Raji (cell line): Measurements from ENCODE around the gene APBB1IP.

Experiments used
- POLR2A ChIP-seq: IDR thresholded peaks from 2 replicates; pipeline ENCODE4 v1.6.1; 2011; ENCODE audit warnings: low read depth, low read length, control low read depth; ENCODE audit not compliant: insufficient read depth

APBB1IP gene

DNA sequence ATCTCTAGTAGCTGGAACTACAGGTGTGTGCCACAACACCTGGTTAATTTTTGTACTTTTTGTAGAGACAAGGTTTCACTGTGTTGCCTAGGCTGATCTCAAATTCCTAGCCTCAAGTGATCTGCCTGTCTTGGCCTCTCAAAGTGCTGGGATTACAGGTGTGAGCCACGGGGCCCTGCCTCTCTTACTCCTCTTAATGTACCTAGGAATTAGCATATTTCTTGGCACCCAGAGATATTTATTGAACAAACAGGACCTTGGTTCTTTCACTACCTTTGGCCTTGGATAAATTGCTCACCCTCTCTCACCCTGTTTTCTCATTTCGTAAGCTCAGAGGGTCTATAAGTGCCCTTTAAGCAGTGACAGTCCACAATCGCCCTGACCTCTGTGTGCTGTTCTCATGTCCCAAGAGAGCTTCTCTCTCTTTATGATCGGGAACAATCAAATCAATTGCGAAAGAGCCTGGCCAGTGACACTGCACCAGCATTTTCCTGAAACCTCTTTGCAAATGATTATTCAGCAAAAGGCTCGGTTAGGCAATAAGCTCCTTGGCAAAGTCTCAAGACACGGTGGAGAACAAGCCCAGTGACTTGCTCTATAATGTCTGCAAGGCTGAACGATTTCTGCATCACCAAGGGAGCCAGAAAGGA, 117.7 kb downstream of the APBB1IP start:
- TF ChIP-seq POLR2A, result no peak

DNA sequence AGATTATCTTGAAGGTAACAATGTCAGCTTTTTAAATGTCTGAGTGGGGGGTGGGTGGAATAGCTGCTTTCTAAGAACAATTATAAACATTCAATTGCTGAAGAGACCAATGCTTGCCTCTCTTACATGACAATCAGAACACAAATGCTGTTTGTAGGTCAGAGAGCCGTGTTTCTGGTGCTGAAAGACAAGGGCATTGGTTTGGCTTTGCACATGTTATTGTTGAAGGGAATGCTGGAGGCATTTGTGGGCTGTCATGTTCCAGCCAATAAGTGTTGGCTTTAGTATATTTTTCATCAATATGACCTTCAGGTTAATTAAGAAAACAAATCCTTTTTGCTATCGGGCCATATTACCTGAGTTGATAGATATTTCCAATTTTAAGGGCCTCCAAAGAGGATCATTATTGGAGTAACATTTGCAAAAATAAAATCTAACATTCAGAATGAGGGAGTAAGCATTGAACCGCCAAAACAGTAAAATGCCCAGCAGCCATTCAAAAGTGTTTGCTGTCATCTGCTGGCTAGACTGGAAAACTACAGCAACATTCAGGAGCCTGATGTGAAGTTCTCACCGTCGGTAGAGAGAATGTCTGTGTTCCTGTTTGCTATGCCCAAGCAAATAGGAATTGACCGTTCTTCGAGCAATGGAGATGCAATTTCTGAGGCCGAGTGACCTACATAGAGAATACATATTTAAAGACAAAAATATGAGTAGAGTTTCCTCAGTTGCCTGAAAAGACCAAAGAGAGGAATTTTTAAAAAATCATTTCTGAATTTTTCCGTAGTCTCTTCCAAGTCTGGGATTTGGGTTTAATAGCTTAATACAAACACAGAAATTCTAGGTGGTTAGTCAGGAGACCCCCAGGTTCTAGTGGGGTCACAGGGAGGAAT, 118.9 kb downstream of the APBB1IP start:
- TF ChIP-seq POLR2A, result no peak

DNA sequence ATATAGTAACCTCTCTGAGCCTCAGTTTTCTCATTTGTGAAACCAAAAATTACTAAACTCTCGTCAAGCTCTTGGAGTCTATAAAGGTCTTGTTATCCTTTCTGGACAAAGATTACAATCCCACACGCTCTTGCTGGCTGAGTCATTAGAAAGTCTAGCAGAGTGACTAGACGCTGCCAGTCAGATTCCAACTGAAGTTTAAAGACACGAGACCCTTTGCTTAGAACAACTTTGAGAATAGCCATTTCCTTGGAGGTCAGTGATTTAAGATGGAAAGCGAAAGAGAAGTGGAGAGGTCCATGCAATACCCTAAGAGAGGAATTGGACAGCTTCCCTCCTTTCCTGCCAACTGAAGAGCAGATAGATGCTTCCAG, 119.5 kb downstream of the APBB1IP start:
- no peak for TF ChIP-seq POLR2A

DNA sequence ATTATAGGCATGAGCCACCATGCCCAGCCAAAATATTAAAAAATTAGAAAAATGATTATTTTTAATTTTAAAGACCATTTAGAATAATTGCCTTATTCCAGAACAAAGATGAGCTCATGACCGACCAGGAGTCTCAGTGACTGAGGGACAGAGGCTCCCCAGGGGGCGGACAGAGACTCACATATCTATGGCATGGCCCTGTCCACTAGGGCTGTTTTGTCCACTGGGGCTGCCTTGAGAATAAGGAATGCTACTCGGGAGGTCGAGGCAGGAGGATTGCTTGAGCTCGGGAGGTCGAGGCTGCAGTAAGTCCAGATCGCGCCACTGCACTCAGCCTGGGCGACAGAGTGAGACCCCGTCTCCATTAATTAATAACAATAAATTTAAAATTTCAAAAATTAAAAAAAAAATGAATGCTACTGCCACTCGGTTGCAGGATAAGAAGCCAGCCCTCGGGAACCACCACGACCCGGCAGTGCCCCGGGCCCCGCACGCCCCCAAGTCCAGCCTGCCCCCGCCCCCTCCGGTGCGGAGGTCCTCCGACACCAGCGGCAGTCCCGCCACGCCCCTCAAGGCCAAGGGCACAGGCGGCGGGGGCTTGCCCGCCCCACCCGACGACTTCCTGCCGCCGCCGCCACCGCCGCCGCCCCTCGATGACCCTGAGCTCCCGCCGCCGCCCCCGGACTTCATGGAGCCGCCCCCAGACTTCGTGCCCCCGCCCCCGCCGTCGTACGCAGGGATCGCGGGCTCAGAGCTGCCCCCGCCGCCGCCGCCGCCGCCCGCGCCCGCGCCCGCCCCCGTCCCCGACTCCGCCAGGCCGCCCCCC, 128.6 kb downstream of the APBB1IP start:
- TF ChIP-seq POLR2A, result no peak

DNA sequence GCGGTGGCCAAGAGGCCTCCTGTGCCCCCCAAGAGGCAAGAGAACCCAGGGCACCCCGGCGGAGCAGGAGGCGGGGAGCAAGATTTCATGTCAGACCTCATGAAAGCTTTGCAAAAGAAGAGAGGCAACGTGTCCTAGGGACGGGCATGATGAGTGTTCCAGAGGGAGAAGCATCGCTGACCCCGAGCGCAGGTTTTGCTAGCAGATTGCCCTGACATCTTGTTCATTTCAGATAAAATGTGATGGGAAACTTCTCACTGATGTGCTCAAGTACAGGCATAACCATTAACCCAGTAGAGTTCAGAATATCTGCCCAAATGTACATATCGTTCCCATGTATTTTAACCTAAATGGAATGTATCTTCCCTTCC, 129.2 kb downstream of the APBB1IP start:
- TF ChIP-seq POLR2A, result no peak

DNA sequence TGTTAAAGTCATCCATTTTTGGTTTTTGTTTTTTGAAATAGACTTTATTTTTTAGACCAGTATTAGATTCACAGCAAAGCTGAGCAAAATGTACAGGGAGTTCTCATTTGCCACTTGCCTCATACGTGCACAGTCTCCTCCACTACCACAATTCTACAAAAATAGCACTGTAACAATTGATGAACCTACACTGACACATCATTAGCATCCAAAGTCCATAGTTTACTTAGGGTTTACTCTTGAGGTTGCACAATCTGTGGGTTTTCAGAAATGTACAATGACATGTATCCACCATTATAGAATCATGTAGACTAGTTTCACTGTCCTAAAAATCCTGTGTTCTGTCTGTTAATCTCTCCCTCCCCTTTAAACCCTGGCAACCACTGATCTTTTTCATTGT, 133.5 kb downstream of the APBB1IP start:
- TF ChIP-seq POLR2A, result no peak

DNA sequence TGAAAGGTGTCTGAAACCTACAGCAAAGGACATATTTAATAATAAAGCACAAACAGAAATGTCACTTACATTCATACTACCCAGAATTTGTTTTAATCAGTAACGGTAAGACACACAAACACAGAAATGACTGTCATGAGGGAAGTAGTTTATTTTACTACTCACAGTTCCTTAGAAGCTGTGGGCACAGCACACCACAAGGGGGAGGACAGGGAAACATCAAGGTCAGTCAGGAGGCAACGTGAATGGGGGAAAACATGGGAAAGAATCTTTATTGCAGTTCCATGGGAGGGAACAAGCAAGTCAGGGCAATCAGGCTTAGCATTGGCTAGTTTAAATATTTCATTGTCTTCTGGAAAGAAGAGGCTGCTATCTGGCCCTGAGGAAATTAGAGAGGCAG, 135.5 kb downstream of the APBB1IP start:
- no peak for TF ChIP-seq POLR2A

DNA sequence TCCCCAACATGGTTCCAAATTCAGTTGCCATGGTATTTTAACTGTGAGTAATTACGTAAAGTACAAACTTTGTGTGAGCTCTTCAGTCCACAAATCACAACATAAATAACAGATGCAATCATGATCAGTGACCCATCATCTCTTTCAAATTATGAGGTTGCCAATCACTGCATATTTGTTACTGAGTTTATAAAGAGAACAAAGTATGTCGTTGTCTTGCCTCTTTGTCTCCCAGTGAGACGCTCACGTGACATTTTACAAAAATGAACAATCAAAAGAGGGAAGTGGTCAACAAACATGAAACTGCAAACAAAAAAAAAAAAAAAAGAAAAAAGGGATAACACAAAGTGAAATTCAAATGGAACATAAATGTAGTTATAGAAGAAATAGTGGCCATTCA, 136.6 kb downstream of the APBB1IP start:
- TF ChIP-seq POLR2A, result no peak

DNA sequence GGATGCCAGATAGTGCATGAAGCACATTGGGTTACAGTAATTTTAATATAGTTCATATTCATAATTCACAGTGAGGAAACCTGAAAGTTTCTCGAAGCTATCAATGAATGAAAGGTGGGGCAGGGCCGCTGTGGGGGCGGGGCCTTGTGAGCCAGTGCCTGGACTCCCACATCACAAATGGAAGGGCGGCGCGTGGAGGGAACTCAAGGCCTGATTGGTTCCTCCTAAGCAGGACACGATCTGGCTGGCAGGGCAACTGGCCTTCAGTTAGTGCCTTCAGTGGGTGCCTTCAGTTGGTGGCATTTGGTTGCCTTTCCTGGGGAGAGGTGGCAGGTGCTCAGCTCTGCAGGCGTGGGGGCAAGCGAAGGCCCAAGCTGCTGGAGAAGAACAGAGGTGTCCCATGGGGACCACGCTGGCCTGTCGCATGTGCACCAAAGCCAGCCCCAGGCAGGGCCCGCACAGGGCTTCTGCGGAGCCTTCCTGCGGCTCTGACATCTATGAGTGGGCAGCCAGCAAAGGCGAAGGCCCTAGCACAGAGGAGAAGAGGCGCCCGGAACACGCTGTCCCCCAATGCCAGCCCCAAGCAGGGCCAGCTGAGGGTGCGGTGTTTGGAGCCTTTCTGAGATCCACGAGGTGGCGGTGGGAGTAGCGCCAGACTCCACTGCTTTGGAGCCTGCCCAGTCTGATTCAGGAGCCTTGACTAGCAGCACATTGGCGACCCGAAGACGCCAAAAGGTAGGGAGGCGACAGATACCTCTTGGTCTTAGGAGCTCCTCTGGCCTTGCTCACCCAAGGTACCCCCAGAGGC, 141.3 kb downstream of the APBB1IP start:
- no peak for TF ChIP-seq POLR2A

DNA sequence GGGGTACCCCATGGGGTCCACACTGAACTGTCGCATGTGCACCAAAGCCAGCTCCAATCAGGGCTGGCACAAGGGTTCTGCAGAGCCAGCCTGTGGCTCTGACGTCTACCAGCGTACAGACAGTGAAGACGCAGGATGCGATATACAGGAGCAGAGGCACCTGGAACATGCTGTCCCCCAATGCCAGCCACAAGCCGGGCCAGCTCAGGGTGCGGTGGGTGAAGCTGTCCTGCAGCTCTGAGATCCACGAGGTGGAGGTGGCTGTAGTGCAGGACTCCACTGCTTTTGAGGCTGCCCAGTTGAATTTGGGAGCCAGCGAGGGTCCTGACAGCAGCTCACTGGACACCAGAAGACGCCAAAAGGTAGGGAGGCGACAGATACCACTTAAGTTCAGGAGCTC, 148.1 kb downstream of the APBB1IP start:
- no peak for TF ChIP-seq POLR2A

DNA sequence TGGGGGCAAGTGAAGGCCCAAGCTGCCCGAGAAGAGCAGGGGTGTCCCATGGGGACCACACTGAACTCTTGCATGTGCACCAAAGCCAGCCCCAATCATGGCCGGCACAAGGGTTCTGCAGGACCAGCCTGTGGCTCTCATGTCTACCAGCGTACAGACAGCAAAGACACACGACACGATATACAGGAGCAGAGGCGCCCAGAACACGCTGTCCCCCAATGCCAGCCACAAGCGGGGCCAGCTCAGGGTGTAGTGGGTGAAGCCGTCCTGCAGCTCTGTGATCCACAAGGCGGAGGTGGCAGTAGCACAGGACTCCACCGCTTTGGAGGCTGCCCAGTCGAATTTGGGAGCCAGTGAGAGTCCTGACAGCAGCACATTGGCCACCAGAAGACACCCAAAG, 150.5 kb downstream of the APBB1IP start:
- TF ChIP-seq POLR2A, result no peak

DNA sequence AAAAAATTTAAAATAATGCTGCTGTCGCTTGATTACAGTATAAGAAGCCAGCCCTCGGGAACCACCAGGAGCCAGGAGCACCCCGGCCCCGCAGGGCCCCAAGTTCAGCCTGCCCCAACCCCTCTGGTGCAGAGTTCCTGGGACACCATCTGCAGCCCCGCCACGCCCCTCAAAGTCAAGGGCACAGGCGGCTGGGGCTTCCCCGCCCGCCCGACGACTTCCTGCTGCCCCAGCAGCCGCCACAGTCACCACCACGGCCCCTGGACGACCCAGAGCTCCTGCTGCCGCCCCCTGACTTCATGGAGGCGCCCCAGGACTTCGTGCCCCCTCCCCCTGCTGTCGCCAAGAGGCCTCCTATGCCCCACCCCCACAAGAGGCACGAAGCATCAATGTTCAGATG, 155.8 kb downstream of the APBB1IP start:
- TF ChIP-seq POLR2A, result no peak

DNA sequence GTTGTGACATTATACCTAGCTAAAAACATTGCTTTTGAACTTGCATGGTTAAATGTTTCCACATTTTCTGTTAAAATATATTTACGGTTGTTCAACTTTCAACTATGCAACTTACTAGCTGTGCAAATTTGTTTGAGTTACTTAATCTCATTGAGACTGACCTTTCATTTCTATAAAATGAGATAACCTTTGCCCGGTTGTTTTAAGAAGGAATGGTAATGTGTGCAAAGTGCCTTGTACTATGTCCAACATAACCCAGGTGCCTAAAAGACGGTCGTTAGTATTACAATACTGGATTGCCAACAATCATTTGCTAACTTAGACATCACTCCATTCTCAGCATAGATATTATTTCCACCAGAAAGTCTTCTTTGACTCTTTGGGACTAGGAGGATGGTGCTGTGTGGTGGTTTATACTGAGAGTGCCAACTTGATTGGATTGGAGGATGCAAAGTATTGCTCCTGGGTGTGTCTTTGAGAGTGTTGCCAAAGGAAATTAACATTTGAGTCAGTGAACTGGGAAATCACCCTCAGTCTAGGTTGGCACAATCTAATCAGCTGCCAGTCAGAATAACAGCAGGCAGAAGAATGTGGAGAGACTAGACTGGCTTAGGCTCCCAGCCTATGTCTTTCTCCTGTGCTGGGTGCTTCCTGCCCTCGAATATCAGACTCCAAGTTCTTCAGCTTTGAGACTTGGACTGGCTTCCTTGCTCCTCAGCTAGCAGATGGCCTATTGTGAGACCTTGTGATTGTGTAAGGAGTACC, 174.2 kb downstream of the APBB1IP start:
- no peak for TF ChIP-seq POLR2A
